GM23338 (cell line): Measurements from ENCODE around the gene NID2. TPM values are rescaled to one million over a fixed set of nuclear protein-coding genes. Genes with fewer than 3 reads are reported as not detected.

ENCODE experiments used
- ATAC-seq: fragments of 200-7000 bp; cut with Tn5 transposase; 3 replicates; pipeline ENCODE4 v1.9.1; 2020
- DNase-seq: peaks from one replicate; pipeline ENCODE4 v3.0.0-alpha.2; 2015; ENCODE audit warnings: low spot score
- H2AFZ ChIP-seq: fragments of 200-600 bp; sonication (generic); 2 replicates; pipeline ENCODE4 v1.8.0; 2016; ENCODE audit warnings: antibody characterized with exemption, mild to moderate bottlenecking, moderate library complexity
- H3F3A ChIP-seq: fragments of 200-600 bp; sonication (generic); replicated peaks from 2 replicates; pipeline ENCODE4 v1.8.0; 2017; ENCODE audit warnings: antibody characterized with exemption, mixed run types, low read depth
- H3K27ac ChIP-seq: fragments of 200-600 bp; sonication (generic); 2 replicates; pipeline ENCODE4 v1.6.1; 2016; ENCODE audit warnings: low read depth
- H3K27me3 ChIP-seq: fragments of 200-600 bp; sonication (generic); 2 replicates; pipeline ENCODE4 v1.8.0; 2016; ENCODE audit warnings: mild to moderate bottlenecking, mixed run types, moderate library complexity; ENCODE audit not compliant: insufficient read depth
- H3K36me3 ChIP-seq: fragments of 200-600 bp; sonication (generic); 2 replicates; pipeline ENCODE4 v1.8.0; 2016; ENCODE audit warnings: mild to moderate bottlenecking; ENCODE audit not compliant: insufficient read depth
- H3K4me1 ChIP-seq: fragments of 200-600 bp; sonication (generic); 2 replicates; pipeline ENCODE4 v1.8.0; 2016; ENCODE audit warnings: mild to moderate bottlenecking, moderate library complexity; ENCODE audit not compliant: insufficient read depth
- H3K4me2 ChIP-seq: fragments of 200-600 bp; sonication (generic); 2 replicates; pipeline ENCODE4 v1.7.1; 2017; ENCODE audit warnings: mixed run types
- H3K4me3 ChIP-seq: fragments of 200-600 bp; sonication (generic); 2 replicates; pipeline ENCODE4 v1.6.1; 2016; ENCODE audit warnings: mixed run types
- H3K79me2 ChIP-seq: fragments of 200-600 bp; sonication (generic); replicated peaks from 2 replicates; pipeline ENCODE4 v1.8.0; 2017; ENCODE audit warnings: mild to moderate bottlenecking; ENCODE audit not compliant: insufficient read depth
- H3K9me2 ChIP-seq: fragments of 200-600 bp; sonication (generic); 2 replicates; pipeline ENCODE4 v1.8.0; 2017; ENCODE audit not compliant: insufficient read depth
- H4K20me1 ChIP-seq: fragments of 200-600 bp; sonication (generic); replicated peaks from 2 replicates; pipeline ENCODE4 v1.8.0; 2017; ENCODE audit warnings: mild to moderate bottlenecking; ENCODE audit not compliant: insufficient read depth
- H3K27ac Mint-ChIP-seq: 2 replicates; pipeline ENCODE4 v1.8.0; 2020; ENCODE audit warnings: inconsistent platforms, mild to moderate bottlenecking, moderate library complexity, mixed read lengths
- H3K27me3 Mint-ChIP-seq: 3 replicates; pipeline ENCODE4 v1.8.0; 2022; ENCODE audit warnings: low read depth, mild to moderate bottlenecking, moderate library complexity, mixed read lengths, inconsistent platforms; ENCODE audit not compliant: insufficient read depth, poor library complexity
- H3K36me3 Mint-ChIP-seq: 3 replicates; pipeline ENCODE4 v1.8.0; 2021; ENCODE audit warnings: low read depth, mild to moderate bottlenecking, inconsistent platforms, moderate library complexity, mixed read lengths
- H3K4me1 Mint-ChIP-seq: 3 replicates; pipeline ENCODE4 v1.8.0; 2020; ENCODE audit warnings: mild to moderate bottlenecking, inconsistent platforms, mixed read lengths
- H3K4me3 Mint-ChIP-seq: 3 replicates; pipeline ENCODE4 v1.8.0; 2021; ENCODE audit warnings: moderate library complexity, mild to moderate bottlenecking, inconsistent platforms, mixed read lengths
- H3K9me3 Mint-ChIP-seq: 3 replicates; pipeline ENCODE4 v1.8.0; 2020; ENCODE audit warnings: moderate library complexity, mild to moderate bottlenecking, inconsistent platforms, mixed read lengths
- CREB1 ChIP-seq: fragments of 250-450 bp; sonication (Bioruptor Pico); IDR thresholded peaks from 2 replicates; pipeline ENCODE4 v1.5.0; 2020; ENCODE audit warnings: low read depth, mild to moderate bottlenecking, moderate library complexity
- EZH2 ChIP-seq: fragments of 200-600 bp; sonication (generic); IDR thresholded peaks from one replicate; pipeline ENCODE4 v1.8.0; 2017; ENCODE audit warnings: antibody characterized with exemption, mild to moderate bottlenecking, low read depth; ENCODE audit not compliant: unreplicated experiment
- EZH2phosphoT487 ChIP-seq: fragments of 200-600 bp; sonication (generic); IDR thresholded peaks from one replicate; pipeline ENCODE4 v1.8.1; 2018; ENCODE audit warnings: antibody characterized with exemption; ENCODE audit not compliant: unreplicated experiment
- JUNB ChIP-seq: IDR thresholded peaks from one replicate; pipeline ENCODE4 v1.6.1; 2016; ENCODE audit warnings: antibody characterized with exemption; ENCODE audit not compliant: unreplicated experiment
- NANOG ChIP-seq: IDR thresholded peaks from 2 replicates; pipeline ENCODE4 v1.6.1; 2016; ENCODE audit warnings: antibody characterized with exemption, borderline replicate concordance
- POLR2AphosphoS5 ChIP-seq: IDR thresholded peaks from 2 replicates; pipeline ENCODE4 v1.6.1; 2016; ENCODE audit warnings: antibody characterized with exemption, low read depth
- STAT1 ChIP-seq: IDR thresholded peaks from one replicate; pipeline ENCODE4 v1.6.1; 2016; ENCODE audit warnings: antibody characterized with exemption; ENCODE audit not compliant: unreplicated experiment
- ZNF114 ChIP-seq: fragments of 250-450 bp; sonication (Bioruptor Pico); IDR thresholded peaks from 2 replicates; pipeline ENCODE4 v1.5.0; 2020; ENCODE audit warnings: mild to moderate bottlenecking, moderate library complexity
- ZNF331 ChIP-seq: fragments of 250-450 bp; sonication (Bioruptor Pico); IDR thresholded peaks from 2 replicates; pipeline ENCODE4 v1.5.0; 2020; ENCODE audit warnings: low read depth, mild to moderate bottlenecking, moderate library complexity
- polyA plus RNA-seq: library from polyadenylated mRNA; unstranded; fragments of >200 nt; fragmentation: Nextera tagmentation; extraction: Ambion mirVana; gene quantifications from 2 replicates; pipeline ENCODE4 v1.2.1, GENCODE V29; 2016
- total RNA-seq: library from RNA; depleted of rRNA; stranded (reverse); fragments of >200 nt; shearing (Covaris generic); gene quantifications from 2 replicates; pipeline ENCODE4 v1.2.3, GENCODE V29; 2014
- TF ChIP-seq, protein P1 (sequence below), 2 experiments: fragments of 200-600 bp in 1 of 2; sonication (generic) in 1 of 2; conservative IDR thresholded peaks; 2 replicates each; pipeline versions ENCODE4 v1.5.1 to v1.6.1; 2016 to 2017; ENCODE audit warnings: antibody characterized with exemption in 2 of 2, low read depth in 2 of 2, mild to moderate bottlenecking in 2 of 2, moderate library complexity in 1 of 2
- TF ChIP-seq, protein P2 (sequence below): IDR thresholded peaks from one replicate; pipeline ENCODE4 v1.6.1; 2018; ENCODE audit warnings: antibody characterized with exemption; ENCODE audit not compliant: unreplicated experiment
- TF ChIP-seq, protein P3 (sequence below): IDR thresholded peaks from 2 replicates; pipeline ENCODE4 v1.6.1; 2016; ENCODE audit warnings: antibody characterized with exemption
- TF ChIP-seq, protein P4 (sequence below): fragments of 250-450 bp; sonication (Bioruptor Pico); IDR thresholded peaks from 2 replicates; pipeline ENCODE4 v1.5.0; 2020; ENCODE audit warnings: mild to moderate bottlenecking, moderate library complexity

Gene NID2
- total and polyA plus RNA-seq, 2 experiments from 2014 or later = 4.3 to 10.4 TPM

DNA sequence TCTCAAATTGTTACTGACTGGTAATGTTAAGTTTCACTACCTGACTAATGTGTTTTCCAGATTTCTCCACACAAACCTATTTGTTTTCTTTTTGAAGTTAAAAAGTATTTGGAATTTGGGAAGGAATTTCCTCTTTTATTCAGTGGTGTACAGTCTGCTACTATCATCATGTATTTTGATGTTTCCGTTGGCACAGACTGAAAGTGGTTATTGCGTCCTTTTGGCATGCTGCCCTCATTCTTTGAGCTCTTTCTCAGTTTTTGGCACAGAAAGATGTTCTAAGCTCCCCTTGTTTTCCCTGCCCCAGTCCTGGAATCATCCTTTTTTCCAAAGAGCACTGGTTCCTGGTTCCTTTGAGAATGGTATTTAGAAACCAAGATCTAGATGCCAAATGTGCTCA is 110.9 kb downstream of the NID2 start:
- Mint-ChIP-seq H3K36me3 (peaks cover 29% of the 10 kb centered on the region), H3K4me3 (no peak overlapping the region), H3K9me3 (peaks cover 27% of the 10 kb centered on the region), H3K27ac (no peak overlapping the region), H3K4me1 (peaks cover 5% of the 10 kb centered on the region), H3K27me3 (peaks cover 3% of the 10 kb centered on the region)
- no peak overlapping the region for H2AFZ ChIP-seq
- ATAC-seq = no peak
- H3K36me3 ChIP-seq = no peaks in the 10 kb centered on the region
- no peaks in the 10 kb centered on the region for H3K27me3 ChIP-seq
- no peaks in the 10 kb centered on the region for H3F3A ChIP-seq
- DNase-seq = no peak
- no peaks in the 10 kb centered on the region for H4K20me1 ChIP-seq
- TF ChIP-seq, protein P1, sequence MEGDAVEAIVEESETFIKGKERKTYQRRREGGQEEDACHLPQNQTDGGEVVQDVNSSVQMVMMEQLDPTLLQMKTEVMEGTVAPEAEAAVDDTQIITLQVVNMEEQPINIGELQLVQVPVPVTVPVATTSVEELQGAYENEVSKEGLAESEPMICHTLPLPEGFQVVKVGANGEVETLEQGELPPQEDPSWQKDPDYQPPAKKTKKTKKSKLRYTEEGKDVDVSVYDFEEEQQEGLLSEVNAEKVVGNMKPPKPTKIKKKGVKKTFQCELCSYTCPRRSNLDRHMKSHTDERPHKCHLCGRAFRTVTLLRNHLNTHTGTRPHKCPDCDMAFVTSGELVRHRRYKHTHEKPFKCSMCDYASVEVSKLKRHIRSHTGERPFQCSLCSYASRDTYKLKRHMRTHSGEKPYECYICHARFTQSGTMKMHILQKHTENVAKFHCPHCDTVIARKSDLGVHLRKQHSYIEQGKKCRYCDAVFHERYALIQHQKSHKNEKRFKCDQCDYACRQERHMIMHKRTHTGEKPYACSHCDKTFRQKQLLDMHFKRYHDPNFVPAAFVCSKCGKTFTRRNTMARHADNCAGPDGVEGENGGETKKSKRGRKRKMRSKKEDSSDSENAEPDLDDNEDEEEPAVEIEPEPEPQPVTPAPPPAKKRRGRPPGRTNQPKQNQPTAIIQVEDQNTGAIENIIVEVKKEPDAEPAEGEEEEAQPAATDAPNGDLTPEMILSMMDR (conservative IDR thresholded peaks at IDR 0.05; ENCODE audit: low read depth in 2 of 2) = no peak
- TF ChIP-seq, protein P2, sequence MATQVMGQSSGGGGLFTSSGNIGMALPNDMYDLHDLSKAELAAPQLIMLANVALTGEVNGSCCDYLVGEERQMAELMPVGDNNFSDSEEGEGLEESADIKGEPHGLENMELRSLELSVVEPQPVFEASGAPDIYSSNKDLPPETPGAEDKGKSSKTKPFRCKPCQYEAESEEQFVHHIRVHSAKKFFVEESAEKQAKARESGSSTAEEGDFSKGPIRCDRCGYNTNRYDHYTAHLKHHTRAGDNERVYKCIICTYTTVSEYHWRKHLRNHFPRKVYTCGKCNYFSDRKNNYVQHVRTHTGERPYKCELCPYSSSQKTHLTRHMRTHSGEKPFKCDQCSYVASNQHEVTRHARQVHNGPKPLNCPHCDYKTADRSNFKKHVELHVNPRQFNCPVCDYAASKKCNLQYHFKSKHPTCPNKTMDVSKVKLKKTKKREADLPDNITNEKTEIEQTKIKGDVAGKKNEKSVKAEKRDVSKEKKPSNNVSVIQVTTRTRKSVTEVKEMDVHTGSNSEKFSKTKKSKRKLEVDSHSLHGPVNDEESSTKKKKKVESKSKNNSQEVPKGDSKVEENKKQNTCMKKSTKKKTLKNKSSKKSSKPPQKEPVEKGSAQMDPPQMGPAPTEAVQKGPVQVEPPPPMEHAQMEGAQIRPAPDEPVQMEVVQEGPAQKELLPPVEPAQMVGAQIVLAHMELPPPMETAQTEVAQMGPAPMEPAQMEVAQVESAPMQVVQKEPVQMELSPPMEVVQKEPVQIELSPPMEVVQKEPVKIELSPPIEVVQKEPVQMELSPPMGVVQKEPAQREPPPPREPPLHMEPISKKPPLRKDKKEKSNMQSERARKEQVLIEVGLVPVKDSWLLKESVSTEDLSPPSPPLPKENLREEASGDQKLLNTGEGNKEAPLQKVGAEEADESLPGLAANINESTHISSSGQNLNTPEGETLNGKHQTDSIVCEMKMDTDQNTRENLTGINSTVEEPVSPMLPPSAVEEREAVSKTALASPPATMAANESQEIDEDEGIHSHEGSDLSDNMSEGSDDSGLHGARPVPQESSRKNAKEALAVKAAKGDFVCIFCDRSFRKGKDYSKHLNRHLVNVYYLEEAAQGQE = no peak
- no peak for TF ChIP-seq ZNF114 (CRISPR knock-in tag)
- TF ChIP-seq EZH2 = no peak
- TF ChIP-seq NANOG = no peak
- TF ChIP-seq ZNF331 (CRISPR knock-in tag) = no peak
- TF ChIP-seq JUNB = no peak
- TF ChIP-seq, protein P3, sequence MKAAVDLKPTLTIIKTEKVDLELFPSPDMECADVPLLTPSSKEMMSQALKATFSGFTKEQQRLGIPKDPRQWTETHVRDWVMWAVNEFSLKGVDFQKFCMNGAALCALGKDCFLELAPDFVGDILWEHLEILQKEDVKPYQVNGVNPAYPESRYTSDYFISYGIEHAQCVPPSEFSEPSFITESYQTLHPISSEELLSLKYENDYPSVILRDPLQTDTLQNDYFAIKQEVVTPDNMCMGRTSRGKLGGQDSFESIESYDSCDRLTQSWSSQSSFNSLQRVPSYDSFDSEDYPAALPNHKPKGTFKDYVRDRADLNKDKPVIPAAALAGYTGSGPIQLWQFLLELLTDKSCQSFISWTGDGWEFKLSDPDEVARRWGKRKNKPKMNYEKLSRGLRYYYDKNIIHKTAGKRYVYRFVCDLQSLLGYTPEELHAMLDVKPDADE = no peak
- TF ChIP-seq, protein P4, sequence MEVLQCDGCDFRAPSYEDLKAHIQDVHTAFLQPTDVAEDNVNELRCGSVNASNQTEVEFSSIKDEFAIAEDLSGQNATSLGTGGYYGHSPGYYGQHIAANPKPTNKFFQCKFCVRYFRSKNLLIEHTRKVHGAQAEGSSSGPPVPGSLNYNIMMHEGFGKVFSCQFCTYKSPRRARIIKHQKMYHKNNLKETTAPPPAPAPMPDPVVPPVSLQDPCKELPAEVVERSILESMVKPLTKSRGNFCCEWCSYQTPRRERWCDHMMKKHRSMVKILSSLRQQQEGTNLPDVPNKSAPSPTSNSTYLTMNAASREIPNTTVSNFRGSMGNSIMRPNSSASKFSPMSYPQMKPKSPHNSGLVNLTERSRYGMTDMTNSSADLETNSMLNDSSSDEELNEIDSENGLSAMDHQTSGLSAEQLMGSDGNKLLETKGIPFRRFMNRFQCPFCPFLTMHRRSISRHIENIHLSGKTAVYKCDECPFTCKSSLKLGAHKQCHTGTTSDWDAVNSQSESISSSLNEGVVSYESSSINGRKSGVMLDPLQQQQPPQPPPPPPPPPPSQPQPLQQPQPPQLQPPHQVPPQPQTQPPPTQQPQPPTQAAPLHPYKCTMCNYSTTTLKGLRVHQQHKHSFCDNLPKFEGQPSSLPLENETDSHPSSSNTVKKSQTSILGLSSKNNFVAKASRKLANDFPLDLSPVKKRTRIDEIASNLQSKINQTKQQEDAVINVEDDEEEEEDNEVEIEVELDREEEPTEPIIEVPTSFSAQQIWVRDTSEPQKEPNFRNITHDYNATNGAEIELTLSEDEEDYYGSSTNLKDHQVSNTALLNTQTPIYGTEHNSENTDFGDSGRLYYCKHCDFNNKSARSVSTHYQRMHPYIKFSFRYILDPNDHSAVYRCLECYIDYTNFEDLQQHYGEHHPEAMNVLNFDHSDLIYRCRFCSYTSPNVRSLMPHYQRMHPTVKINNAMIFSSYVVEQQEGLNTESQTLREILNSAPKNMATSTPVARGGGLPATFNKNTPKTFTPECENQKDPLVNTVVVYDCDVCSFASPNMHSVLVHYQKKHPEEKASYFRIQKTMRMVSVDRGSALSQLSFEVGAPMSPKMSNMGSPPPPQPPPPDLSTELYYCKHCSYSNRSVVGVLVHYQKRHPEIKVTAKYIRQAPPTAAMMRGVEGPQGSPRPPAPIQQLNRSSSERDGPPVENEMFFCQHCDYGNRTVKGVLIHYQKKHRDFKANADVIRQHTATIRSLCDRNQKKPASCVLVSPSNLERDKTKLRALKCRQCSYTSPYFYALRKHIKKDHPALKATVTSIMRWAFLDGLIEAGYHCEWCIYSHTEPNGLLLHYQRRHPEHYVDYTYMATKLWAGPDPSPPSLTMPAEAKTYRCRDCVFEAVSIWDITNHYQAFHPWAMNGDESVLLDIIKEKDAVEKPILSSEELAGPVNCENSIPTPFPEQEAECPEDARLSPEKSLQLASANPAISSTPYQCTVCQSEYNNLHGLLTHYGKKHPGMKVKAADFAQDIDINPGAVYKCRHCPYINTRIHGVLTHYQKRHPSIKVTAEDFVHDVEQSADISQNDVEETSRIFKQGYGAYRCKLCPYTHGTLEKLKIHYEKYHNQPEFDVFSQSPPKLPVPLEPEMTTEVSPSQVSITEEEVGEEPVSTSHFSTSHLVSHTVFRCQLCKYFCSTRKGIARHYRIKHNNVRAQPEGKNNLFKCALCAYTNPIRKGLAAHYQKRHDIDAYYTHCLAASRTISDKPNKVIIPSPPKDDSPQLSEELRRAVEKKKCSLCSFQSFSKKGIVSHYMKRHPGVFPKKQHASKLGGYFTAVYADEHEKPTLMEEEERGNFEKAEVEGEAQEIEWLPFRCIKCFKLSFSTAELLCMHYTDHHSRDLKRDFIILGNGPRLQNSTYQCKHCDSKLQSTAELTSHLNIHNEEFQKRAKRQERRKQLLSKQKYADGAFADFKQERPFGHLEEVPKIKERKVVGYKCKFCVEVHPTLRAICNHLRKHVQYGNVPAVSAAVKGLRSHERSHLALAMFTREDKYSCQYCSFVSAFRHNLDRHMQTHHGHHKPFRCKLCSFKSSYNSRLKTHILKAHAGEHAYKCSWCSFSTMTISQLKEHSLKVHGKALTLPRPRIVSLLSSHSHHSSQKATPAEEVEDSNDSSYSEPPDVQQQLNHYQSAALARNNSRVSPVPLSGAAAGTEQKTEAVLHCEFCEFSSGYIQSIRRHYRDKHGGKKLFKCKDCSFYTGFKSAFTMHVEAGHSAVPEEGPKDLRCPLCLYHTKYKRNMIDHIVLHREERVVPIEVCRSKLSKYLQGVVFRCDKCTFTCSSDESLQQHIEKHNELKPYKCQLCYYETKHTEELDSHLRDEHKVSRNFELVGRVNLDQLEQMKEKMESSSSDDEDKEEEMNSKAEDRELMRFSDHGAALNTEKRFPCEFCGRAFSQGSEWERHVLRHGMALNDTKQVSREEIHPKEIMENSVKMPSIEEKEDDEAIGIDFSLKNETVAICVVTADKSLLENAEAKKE (CRISPR knock-in tag) = no peak
- no peak for TF ChIP-seq POLR2AphosphoS5
- no peak for TF ChIP-seq CREB1 (CRISPR knock-in tag)
- TF ChIP-seq STAT1 = no peak
- no peak for TF ChIP-seq EZH2phosphoT487
- H3K4me3 ChIP-seq = no peak overlapping the region
- no peak overlapping the region for H3K27ac ChIP-seq
- H3K9me2 ChIP-seq = peaks cover 6% of the 10 kb centered on the region; the same call in 1 of the 2 replicates
- H3K4me2 ChIP-seq = no peak overlapping the region
- H3K79me2 ChIP-seq = no peaks in the 10 kb centered on the region
- no peaks in the 10 kb centered on the region for H3K4me1 ChIP-seq
